Heart left ventricle (tissue), 16 donors: ENCODE measurements around the gene GNGT1. TPM values are rescaled to one million over a fixed set of nuclear protein-coding genes. Genes with fewer than 3 reads are reported as not detected.

Experiments used
- ATAC-seq, 4 donors: fragments of 200-7000 bp; cut with Tn5 transposase; one replicate each; pipeline ENCODE4 v1.9.1; 2020 to 2022; ENCODE audit warnings: moderate library complexity in 4 of 4, mild to moderate bottlenecking in 3 of 4, moderate number of reproducible peaks in 1 of 4
- DNase-seq, 5 donors: peaks; one replicate each; pipeline ENCODE4 v3.0.0-alpha.2; 2020
- H3K27ac ChIP-seq, 12 donors: fragments of 200-600 bp; sonication (generic) in 4 of 12; one replicate each; pipeline versions ENCODE4 v1.5.0 to v1.8.0; 2016 to 2022; ENCODE audit warnings: mild to moderate bottlenecking in 2 of 12
- H3K27me3 ChIP-seq, 9 donors: fragments of 200-600 bp; sonication (generic) in 2 of 9; one replicate each; pipeline versions ENCODE4 v1.5.1 to v1.8.0; 2016 to 2022; ENCODE audit warnings: mild to moderate bottlenecking in 3 of 9
- H3K36me3 ChIP-seq, 9 donors: fragments of 200-600 bp; sonication (generic) in 2 of 9; one replicate each; pipeline versions ENCODE4 v1.5.0 to v1.8.0; 2018 to 2022; ENCODE audit warnings: mild to moderate bottlenecking in 2 of 9
- H3K4me1 ChIP-seq, 12 donors: fragments of 200-600 bp; sonication (generic) in 4 of 12; one replicate each; pipeline versions ENCODE4 v1.5.0 to v1.8.0; 2016 to 2022; ENCODE audit warnings: mild to moderate bottlenecking in 3 of 12
- H3K4me3 ChIP-seq, 12 donors: fragments of 200-600 bp; sonication (generic) in 4 of 12; one replicate each; pipeline versions ENCODE4 v1.5.0 to v1.8.0; 2017 to 2022; ENCODE audit warnings: mild to moderate bottlenecking in 9 of 12, moderate library complexity in 4 of 12
- H3K9me3 ChIP-seq, 12 donors: fragments of 200-600 bp; sonication (generic) in 4 of 12; one replicate each; pipeline versions ENCODE4 v1.5.0 to v1.8.0; 2016 to 2022; ENCODE audit warnings: mild to moderate bottlenecking in 1 of 12
- POLR2A ChIP-seq, 2 donors: fragments of 450-650 bp; IDR thresholded peaks; one replicate each; pipeline ENCODE4 v1.6.1; 2017; ENCODE audit warnings: antibody characterized with exemption in 2 of 2, mild to moderate bottlenecking in 2 of 2, moderate library complexity in 2 of 2
- WGBS, 4 donors: extraction: QIAGEN DNeasy Blood & Tissue Kit in 2 of 4; methylation state at CpG; one replicate each; pipeline versions ENCODE4 v1.1.5 to v1.1.7; 2013 to 2018; 5-methylcytosine and 5-hydroxymethylcytosine counted together
- intact Hi-C, 10 donors: fragments of 100-400 bp; cut with DNase I; formaldehyde crosslinking; loops; one replicate each; pipeline versions ENCODE4 v1.11.1 to v1.14.2; 2022
- long read RNA-seq, 3 donors: library from polyadenylated mRNA; unstranded; transcript quantifications; one replicate each; pipeline ENCODE4 v2.0.0, GENCODE V29; 2020 to 2021
- polyA plus RNA-seq, 2 donors: library from polyadenylated mRNA; stranded (reverse); fragments of 200-250 nt; gene quantifications; one replicate each; pipeline ENCODE4 v1.2.3, GENCODE V29; 2013
- total RNA-seq, 9 donors: library from RNA; depleted of rRNA in 2 of 9; stranded (reverse); fragments of >200 nt in 2 of 9; fragmentation: NEBNext Ultra II Directional in 3 of 9; extraction: Animal tissue kit (Norgen Biotek cat#: 25700) in 3 of 9; gene quantifications; one replicate each; pipeline versions ENCODE4 v1.1.0 to v1.2.4, GENCODE V29; 2016 to 2023
- TF ChIP-seq, protein P1 (sequence below), 12 donors: fragments of 200-600 bp; sonication (generic) in 4 of 12; IDR thresholded peaks; one replicate each; pipeline versions ENCODE4 v1.5.0 to v1.8.0; 2018 to 2022; ENCODE audit warnings: antibody characterized with exemption in 12 of 12, mild to moderate bottlenecking in 5 of 12
- donor health status: ischemic (EF 13 %, LVEDD 7.1; RV severe dilation, severe dysfunction).
- donor health status: healthy with polysubstance abuse.
- donor health status: DM: no; HTN: yes; CAD: no.
- donor health status: DM: no; HTN: no; CAD: no.
- donor health status: ischemic (EF 25% LVEDD 6.9; RV normal size, moderate dysfunction).
- donor health status: ischemic (EF 25% LVEDD 5.7; RV mildly dilated, moderate dysfunction).
- donor health status: healthy.
- donor health status: DM: yes; HTN: yes; CAD: no.
- donor health status: ischemic (EF 35%, LVEDD 5.7; RV mildly dilated, moderate dysfunction).
- donor health status: nonischemic (EF 11% LVEDD 7.7; RV severe dilation, severe dysfunction).
- donor health status: DM: yes; HTN: yes; CAD: no.
- donor health status: PGD.
- donor health status: ischemic (EF 29% LVEDD 5.4; RV normal size, mild dysfunction).
- donor health status: nonischemic (EF 23%, LVEDD 6.1; RV moderate dilation, normal function).

Gene GNGT1
- total RNA-seq (not detected), polyA plus RNA-seq (not detected)
- long read RNA-seq, donor 1 = 0 reads
- long read RNA-seq, donor 2 = 0 reads
- long read RNA-seq, donor 3 = 0 reads

DNA sequence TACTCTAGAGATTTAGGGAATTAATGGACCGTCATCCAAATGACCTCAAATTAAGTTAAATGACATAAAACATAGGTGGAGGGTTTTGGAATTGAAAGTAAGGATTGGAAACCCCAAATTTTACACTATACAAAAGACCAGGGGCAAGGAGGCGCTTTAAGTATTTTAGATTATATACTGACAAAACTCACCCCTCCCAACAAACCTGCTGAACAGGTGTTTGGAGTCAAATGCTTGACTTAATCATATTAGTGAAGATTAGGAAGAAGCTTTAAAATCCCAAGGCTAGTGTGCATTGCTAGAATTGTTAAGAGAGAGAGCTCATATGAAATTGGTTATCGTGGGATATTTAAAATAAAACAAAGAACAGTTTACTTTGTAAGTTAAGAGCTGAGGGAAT, at the start of gene GNGT1:
GNGT1 (plus strand) TSS at position 301 of the 400 bp plus-strand sequence. CDS start 180 bp downstream, outside the sequence.
- Histone ChIP-seq H3K36me3 (no peaks in the 10 kb centered on the region), H3K9me3 (no peaks in the 10 kb centered on the region), H3K27me3 (no peaks in the 10 kb centered on the region), H3K4me3 (no peak within 1 kb of the TSS), H3K27ac (no peak within 1 kb of the TSS), H3K4me1 (peaks cover 0 to 16% (median 10%) of the 10 kb centered on the region in 12 donors)
- intact Hi-C loops = loop anchor here in 2 of 10 donors (10.0 kb wide), 3 partner anchors 99 to 319 kb away; partner anchors contain the start of gene BET1 (in 1 of the 2)
- TF ChIP-seq POLR2A (IDR thresholded peaks at IDR 0.05) = no peak
- TF ChIP-seq, protein P1, sequence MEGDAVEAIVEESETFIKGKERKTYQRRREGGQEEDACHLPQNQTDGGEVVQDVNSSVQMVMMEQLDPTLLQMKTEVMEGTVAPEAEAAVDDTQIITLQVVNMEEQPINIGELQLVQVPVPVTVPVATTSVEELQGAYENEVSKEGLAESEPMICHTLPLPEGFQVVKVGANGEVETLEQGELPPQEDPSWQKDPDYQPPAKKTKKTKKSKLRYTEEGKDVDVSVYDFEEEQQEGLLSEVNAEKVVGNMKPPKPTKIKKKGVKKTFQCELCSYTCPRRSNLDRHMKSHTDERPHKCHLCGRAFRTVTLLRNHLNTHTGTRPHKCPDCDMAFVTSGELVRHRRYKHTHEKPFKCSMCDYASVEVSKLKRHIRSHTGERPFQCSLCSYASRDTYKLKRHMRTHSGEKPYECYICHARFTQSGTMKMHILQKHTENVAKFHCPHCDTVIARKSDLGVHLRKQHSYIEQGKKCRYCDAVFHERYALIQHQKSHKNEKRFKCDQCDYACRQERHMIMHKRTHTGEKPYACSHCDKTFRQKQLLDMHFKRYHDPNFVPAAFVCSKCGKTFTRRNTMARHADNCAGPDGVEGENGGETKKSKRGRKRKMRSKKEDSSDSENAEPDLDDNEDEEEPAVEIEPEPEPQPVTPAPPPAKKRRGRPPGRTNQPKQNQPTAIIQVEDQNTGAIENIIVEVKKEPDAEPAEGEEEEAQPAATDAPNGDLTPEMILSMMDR (IDR thresholded peaks at IDR 0.05) = no peak
- 88 to 96% (median 92%) methylated on average over 3 of the region's 3 CpGs for WGBS, 4 donors
- DNase-seq (no peak), ATAC-seq (no peak)

DNA sequence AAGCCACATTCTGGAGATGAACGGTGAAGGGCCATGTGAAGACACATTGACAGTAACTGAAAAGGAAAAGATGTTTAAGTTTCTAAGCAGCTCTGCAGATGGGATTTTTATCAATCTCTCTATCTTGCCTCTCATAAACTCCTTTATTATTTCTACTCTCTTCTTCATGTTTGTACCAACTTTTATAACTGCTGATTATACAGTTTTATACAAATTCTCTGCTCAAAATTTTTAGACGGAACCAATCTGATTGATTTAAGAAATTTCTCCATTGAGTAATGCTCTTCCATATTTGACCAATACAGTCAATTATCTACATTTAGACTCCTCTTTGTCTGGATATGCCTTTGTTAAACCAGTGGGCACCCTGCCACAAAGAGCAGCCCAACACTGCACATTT, 47.5 kb upstream of the GNGT1 start:
- no peaks in the 10 kb centered on the region for H3K4me1 ChIP-seq
- no peaks in the 10 kb centered on the region for H3K36me3 ChIP-seq
- intact Hi-C loops = no loop called here
- TF ChIP-seq POLR2A (IDR thresholded peaks at IDR 0.05) = no peak
- TF ChIP-seq, protein P1 (IDR thresholded peaks at IDR 0.05) = no peak
- ATAC-seq = no peak
- DNase-seq = no peak
- no peaks in the 10 kb centered on the region for H3K27me3 ChIP-seq
- H3K27ac ChIP-seq = no peak overlapping the region
- 87 to 95% (median 90%) methylated on average over 2 of the region's 2 CpGs for WGBS, 4 donors
- H3K4me3 ChIP-seq = no peak overlapping the region
- peaks cover 0 to 4% (median 0%) of the 10 kb centered on the region in 12 donors for H3K9me3 ChIP-seq

DNA sequence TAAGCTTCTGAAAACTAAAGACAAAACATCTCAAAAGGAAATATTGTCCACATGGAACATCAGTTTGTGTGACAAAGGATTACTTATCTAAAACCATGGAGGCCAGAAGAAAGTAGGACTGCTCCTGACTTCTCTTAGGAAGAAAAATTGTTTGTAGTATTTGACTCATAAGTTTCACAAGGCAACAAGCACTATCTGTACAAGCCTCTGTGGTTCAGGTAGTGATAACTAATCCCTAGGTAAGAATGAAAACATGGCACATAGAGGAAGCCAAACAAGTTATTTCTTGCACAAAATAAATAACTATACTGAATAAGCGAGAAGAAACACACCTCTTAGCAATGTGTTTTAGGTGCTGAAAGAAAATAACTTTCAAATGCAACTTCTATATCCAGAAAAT, 46.1 kb upstream of the GNGT1 start:
- H3K9me3 ChIP-seq = peaks cover 0 to 4% (median 0%) of the 10 kb centered on the region in 12 donors
- ATAC-seq (no peak), DNase-seq (no peak)
- intact Hi-C loops = no loop called here
- H3K27me3 ChIP-seq = no peaks in the 10 kb centered on the region
- no peaks in the 10 kb centered on the region for H3K36me3 ChIP-seq
- 88 to 99% (median 96%) methylated on average over 1 of the region's 1 CpG for WGBS, 4 donors
- no peaks in the 10 kb centered on the region for H3K4me1 ChIP-seq
- no peak overlapping the region for H3K4me3 ChIP-seq
- no peak overlapping the region for H3K27ac ChIP-seq
- TF ChIP-seq, protein P1 (IDR thresholded peaks at IDR 0.05) = no peak
- TF ChIP-seq POLR2A (IDR thresholded peaks at IDR 0.05) = no peak

DNA sequence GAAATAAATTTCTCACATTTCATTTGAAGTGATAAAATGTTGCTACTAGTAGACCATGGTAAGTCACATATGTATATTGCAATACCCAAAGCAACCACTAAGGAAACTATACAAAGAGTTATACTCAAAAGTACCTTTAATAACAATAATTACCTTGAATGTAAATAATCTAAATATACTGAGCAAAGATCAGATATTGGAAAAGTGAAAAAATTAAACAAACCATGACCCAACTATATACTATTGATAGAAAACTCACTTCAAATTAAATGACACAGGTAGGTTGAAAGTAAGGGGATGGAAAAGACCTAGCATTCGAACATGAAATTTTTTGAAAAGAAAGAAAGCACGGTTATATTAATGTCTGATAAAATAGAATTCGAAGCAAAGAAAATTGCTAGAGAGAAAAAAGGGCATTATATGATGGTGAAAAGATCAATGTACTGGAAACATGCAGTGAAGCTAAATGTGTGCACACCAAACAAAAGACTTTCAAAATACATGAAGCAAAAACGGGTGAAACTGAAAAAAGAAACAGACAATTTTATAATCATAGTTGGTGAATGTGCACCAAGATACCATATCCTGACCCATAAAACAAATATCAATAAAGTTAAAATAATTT, 44.9 kb upstream of the GNGT1 start:
- intact Hi-C loops = no loop called here
- no peak for DNase-seq
- no peak overlapping the region for H3K4me3 ChIP-seq
- H3K36me3 ChIP-seq = no peaks in the 10 kb centered on the region
- H3K27me3 ChIP-seq = no peaks in the 10 kb centered on the region
- H3K27ac ChIP-seq = no peak overlapping the region
- ATAC-seq = no peak
- WGBS, 4 donors = 85 to 92% (median 88%) methylated on average over 4 of the region's 4 CpGs
- TF ChIP-seq POLR2A (IDR thresholded peaks at IDR 0.05) = no peak
- TF ChIP-seq, protein P1 (IDR thresholded peaks at IDR 0.05) = peak in 3 of 12 donors; percentile 33 to 65 (median 47)
- H3K4me1 ChIP-seq = no peaks in the 10 kb centered on the region
- peaks cover 0 to 4% (median 0%) of the 10 kb centered on the region in 12 donors for H3K9me3 ChIP-seq
